Aorta (tissue), 5 donors: ENCODE data around the gene RAI2. TPM values are rescaled to one million over a fixed set of nuclear protein-coding genes. Genes with fewer than 3 reads are reported as not detected.

Experiments
- ATAC-seq: fragments of 200-7000 bp; cut with Tn5 transposase; one replicate; pipeline ENCODE4 v1.9.1; 2022; ENCODE audit warnings: moderate library complexity; ENCODE audit not compliant: low FRiP score
- DNase-seq, 2 donors: peaks; one replicate each; pipeline ENCODE4 v3.0.0-alpha.2; 2020
- H3K27ac ChIP-seq, 2 donors: one replicate each; pipeline ENCODE4 v1.5.1; 2013; ENCODE audit warnings: low read length in 2 of 2, mild to moderate bottlenecking in 2 of 2, moderate library complexity in 2 of 2, control low read depth in 1 of 2, inconsistent platforms in 1 of 2, low read depth in 1 of 2
- H3K27me3 ChIP-seq, 2 donors: one replicate each; pipeline ENCODE4 v1.6.1; 2013; ENCODE audit warnings: control low read depth in 1 of 2, low read length in 1 of 2, mild to moderate bottlenecking in 1 of 2, moderate library complexity in 1 of 2; ENCODE audit not compliant: insufficient read depth in 2 of 2, control insufficient read depth in 1 of 2
- H3K36me3 ChIP-seq, 2 donors: one replicate each; pipeline ENCODE4 v1.6.1; 2013; ENCODE audit warnings: control low read depth in 1 of 2, low read length in 1 of 2, mild to moderate bottlenecking in 1 of 2; ENCODE audit not compliant: insufficient read depth in 2 of 2, control insufficient read depth in 1 of 2
- H3K4me1 ChIP-seq, 2 donors: one replicate each; pipeline ENCODE4 v1.6.1; 2013; ENCODE audit warnings: low read length in 2 of 2, control low read depth in 1 of 2, mild to moderate bottlenecking in 1 of 2, moderate library complexity in 1 of 2; ENCODE audit not compliant: insufficient read depth in 2 of 2, control insufficient read depth in 1 of 2
- H3K4me3 ChIP-seq, 2 donors: one replicate each; pipeline ENCODE4 v1.5.1; 2013; ENCODE audit warnings: low read length in 2 of 2, control low read depth in 1 of 2, mild to moderate bottlenecking in 1 of 2
- H3K9me3 ChIP-seq: one replicate; pipeline ENCODE4 v1.6.1; 2013; ENCODE audit warnings: mild to moderate bottlenecking, low read length; ENCODE audit not compliant: control insufficient read depth
- WGBS, 2 donors: extraction: QIAGEN DNeasy Blood & Tissue Kit; methylation state at CpG; one replicate each; pipeline ENCODE4 v1.1.7; 2013; 5-methylcytosine and 5-hydroxymethylcytosine counted together
- intact Hi-C, 2 donors: fragments of 100-400 bp; cut with DNase I; formaldehyde crosslinking; loops; one replicate each; pipeline versions ENCODE4 v1.14.2 to v1.15.0; 2022
- long read RNA-seq, 2 donors: library from polyadenylated mRNA; unstranded; transcript quantifications; one replicate each; pipeline ENCODE4 v2.0.0, GENCODE V29; 2020 to 2021
- polyA plus RNA-seq, 2 donors: library from polyadenylated mRNA; stranded (reverse); fragments of 200-250 nt; gene quantifications; one replicate each; pipeline ENCODE4 v1.2.3, GENCODE V29; 2013
- total RNA-seq, 2 donors: library from RNA; stranded (reverse); fragmentation: NEBNext Ultra II Directional; extraction: Animal tissue kit (Norgen Biotek cat#: 25700); gene quantifications; one replicate each; pipeline ENCODE4 v1.2.1, GENCODE V29; 2021
- donor health status: healthy with polysubstance abuse.
- donor health status: Bipolar disorder and iron deficiency.
- donor health status: DM: no; HTN: no; CAD: no.
- donor health status: DM: no; HTN: no; CAD: no.
- donor health status: DM: yes; HTN: yes; CAD: no.

Gene RAI2
- total RNA-seq (10 to 100 TPM; 24.9 to 32.2 TPM), polyA plus RNA-seq (10 to 100 TPM; 26.8 to 32.2 TPM)
- long read RNA-seq, donor 1, transcript RAI2-204 (2 exons, 2,224 nt), result major isoform, 7 of 31 reads
- long read RNA-seq, donor 1, partial matches to known transcripts, result 0 of 31 reads
- long read RNA-seq, donor 1, other reads (novel, unspliced or antisense), result 24 of 31 reads
- long read RNA-seq, donor 2, partial matches to known transcripts, result 0 of 24 reads
- long read RNA-seq, donor 2, other reads (novel, unspliced or antisense), result 22 of 24 reads

DNA sequence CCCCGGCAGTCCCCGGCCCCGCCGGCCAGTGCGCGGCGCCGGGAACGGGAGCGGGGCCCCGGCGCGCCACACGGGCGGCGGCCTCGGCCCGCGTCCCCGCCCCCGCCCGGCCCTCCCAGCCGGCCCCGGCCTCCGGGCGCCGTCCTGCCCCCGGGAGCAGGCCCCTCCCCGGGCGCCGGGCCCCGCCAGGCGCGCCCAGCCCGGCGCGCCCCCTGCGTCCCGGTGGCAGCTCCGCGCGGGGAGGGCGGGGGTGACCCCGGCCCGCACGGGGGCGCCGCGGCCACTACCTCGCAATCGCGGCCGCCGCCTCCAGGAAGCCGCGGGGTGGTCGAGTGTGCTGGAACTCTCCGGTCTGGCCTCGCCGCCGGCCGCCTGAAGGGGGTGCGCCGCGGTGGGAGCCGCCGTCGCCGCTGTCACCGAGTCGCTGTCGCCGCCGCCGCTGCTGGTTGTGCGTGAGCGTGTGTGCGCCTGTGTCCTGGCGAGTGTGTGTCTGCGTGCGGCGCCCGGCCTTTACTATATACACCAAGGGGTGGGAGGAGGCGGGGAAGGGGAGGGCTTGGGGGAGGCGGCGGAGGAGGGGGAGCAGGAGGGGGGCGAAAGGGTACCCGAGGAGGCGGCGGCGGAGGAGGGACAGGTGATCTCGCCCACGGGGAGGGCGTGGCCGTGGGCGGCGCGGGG lies at the start of gene RAI2:
TSS of gene RAI2 (minus strand) at position 488 of the 678 bp plus-strand sequence. CDS start 59,288 bp downstream, outside the sequence.
- Histone ChIP-seq H3K9me3 (no peaks in the 10 kb centered on the region), H3K27ac (no peak within 1 kb of the TSS), H3K27me3 (no peaks in the 10 kb centered on the region), H3K4me3 (peak within 1 kb of the TSS; percentile 1 to 62), H3K36me3 (no peaks in the 10 kb centered on the region), H3K4me1 (no peaks in the 10 kb centered on the region)
- ATAC-seq (peak; percentile 17), DNase-seq (peak; percentile 53 to 84)
- 1 to 22% methylated on average over 30 to 98 of the region's 98 CpGs for WGBS, 2 donors
- intact Hi-C loops, result loop anchor here in 1 of 2 donors (5.0 kb wide), 1 partner anchor 44 kb away; no protein-coding TSS in a partner anchor

- Histone ChIP-seq H3K27me3 (no peaks in the 10 kb centered on the region), H3K9me3 (no peaks in the 10 kb centered on the region), H3K27ac (no peak overlapping the region), H3K4me1 (no peaks in the 10 kb centered on the region), H3K36me3 (no peaks in the 10 kb centered on the region), H3K4me3 (no peak overlapping the region)
- 85% methylated on average over 1 of the region's 1 CpG for WGBS, 2 donors
- DNase-seq (no peak), ATAC-seq (no peak)
- intact Hi-C loops, result no loop called here
Measured at GRCh38 chrX:17888421-17888820, 27.3 kb upstream of the RAI2 start.

DNA sequence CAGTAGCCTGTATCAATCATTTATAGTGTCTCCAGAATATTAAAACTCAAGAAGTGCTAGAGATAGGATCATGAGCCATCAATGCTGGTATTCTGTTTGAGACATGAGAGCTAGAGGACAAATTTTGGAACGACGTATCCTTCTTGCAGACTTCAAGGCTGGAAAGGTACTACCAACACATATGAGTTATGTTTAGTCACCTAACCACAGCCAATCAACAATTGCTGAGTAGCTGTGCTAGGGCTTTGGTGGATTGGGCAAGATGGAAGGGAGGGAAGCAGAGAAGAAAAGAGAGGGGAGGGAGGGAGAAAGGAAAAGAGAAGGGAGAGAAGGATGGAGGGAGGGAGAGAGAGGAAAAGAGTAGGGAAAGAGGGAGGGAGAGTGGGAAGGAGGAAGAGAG lies 21.6 kb upstream of the RAI2 start:
- intact Hi-C loops, result no loop called here
- 72 to 89% methylated on average over 2 of the region's 2 CpGs for WGBS, 2 donors
- ATAC-seq, result no peak

GRCh38 chrX:17878028-17878670 lies 17.1 kb upstream of the RAI2 start:
- Histone ChIP-seq H3K4me1 (no peaks in the 10 kb centered on the region), H3K27me3 (no peaks in the 10 kb centered on the region), H3K4me3 (no peak overlapping the region), H3K27ac (no peak overlapping the region), H3K36me3 (no peaks in the 10 kb centered on the region), H3K9me3 (no peaks in the 10 kb centered on the region)
- 51 to 84% methylated on average over 2 of the region's 2 CpGs for WGBS, 2 donors
- ATAC-seq (no peak), DNase-seq (no peak)
- intact Hi-C loops, result no loop called here

More for the DNA sequence above, 21.6 kb upstream of the RAI2 start:
- Histone ChIP-seq H3K27me3 (no peaks in the 10 kb centered on the region), H3K27ac (no peak overlapping the region), H3K4me3 (no peak overlapping the region), H3K9me3 (no peaks in the 10 kb centered on the region), H3K4me1 (no peaks in the 10 kb centered on the region), H3K36me3 (no peaks in the 10 kb centered on the region)
- DNase-seq, result no peak

DNA sequence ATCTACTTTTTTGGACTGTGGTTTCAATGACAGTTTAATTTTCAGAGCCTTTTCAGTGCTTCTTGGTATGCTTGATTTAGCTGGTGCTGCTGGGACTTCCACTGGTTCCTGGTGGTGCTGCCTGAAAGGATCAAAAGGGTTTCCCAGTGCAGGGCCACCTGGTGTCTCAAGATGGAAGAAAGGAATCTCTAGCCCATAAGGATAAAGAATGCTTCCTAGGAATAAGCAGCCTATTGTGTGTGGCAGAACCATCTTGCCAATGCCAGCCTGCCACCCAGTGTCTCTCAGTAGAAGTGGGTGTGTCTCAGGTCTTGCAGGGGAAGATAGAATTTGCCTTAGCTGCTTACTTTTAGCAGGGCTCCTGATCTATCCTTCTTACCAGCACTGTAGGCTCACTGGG lies 15.0 kb upstream of the RAI2 start:
- Histone ChIP-seq H3K27ac (no peak overlapping the region), H3K27me3 (no peaks in the 10 kb centered on the region), H3K4me1 (no peaks in the 10 kb centered on the region), H3K36me3 (no peaks in the 10 kb centered on the region), H3K9me3 (no peaks in the 10 kb centered on the region), H3K4me3 (no peak overlapping the region)
- intact Hi-C loops, result no loop called here
- ATAC-seq (no peak), DNase-seq (no peak)

DNA sequence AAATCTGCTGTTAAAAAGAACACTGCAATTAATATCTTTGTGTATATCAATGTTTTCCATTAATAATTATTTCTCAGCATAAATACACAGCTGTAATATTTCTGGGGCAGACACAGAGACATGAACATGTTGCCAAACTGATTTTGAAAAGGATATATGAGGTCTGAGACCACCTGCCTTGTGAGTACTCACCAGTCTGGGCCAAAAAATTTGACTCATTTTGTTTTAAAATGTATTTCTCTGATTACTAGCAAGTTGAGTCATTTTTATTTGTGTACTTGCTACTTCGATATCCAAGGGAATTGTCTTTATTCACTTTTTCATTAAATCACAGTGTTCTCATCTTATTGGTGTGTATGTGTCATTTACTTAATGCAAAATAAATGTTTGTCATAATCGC lies 8.5 kb upstream of the RAI2 start:
- Histone ChIP-seq H3K4me1 (no peaks in the 10 kb centered on the region), H3K27ac (no peak overlapping the region), H3K4me3 (no peak overlapping the region), H3K36me3 (no peaks in the 10 kb centered on the region), H3K27me3 (no peaks in the 10 kb centered on the region), H3K9me3 (no peaks in the 10 kb centered on the region)
- 76 to 88% methylated on average over 2 of the region's 2 CpGs for WGBS, 2 donors
- ATAC-seq (no peak), DNase-seq (no peak)
- intact Hi-C loops, result no loop called here

- Histone ChIP-seq H3K4me1 (no peaks in the 10 kb centered on the region), H3K36me3 (no peaks in the 10 kb centered on the region), H3K27ac (no peak overlapping the region), H3K4me3 (peak overlapping the region; percentile 1 to 62), H3K9me3 (no peaks in the 10 kb centered on the region), H3K27me3 (no peaks in the 10 kb centered on the region)
- no peak for DNase-seq
- ATAC-seq, result peak; percentile 4
- intact Hi-C loops, result loop anchor here in 1 of 2 donors (5.0 kb wide), 1 partner anchor 44 kb away; no protein-coding TSS in a partner anchor
- WGBS, 2 donors, result 5 to 30% methylated on average over 15 of the region's 15 CpGs
Measured at GRCh38 chrX:17861489-17862011, 452 bp upstream of the RAI2 start.

GRCh38 chrX:17860179-17860780 lies 818 bp downstream of the RAI2 start:
- ATAC-seq (no peak), DNase-seq (peak in 1 of 2 donors; percentile 47)
- intact Hi-C loops, result loop anchor here in 1 of 2 donors (5.0 kb wide), 1 partner anchor 43 kb away; no protein-coding TSS in a partner anchor
- peak overlapping the region; percentile 1 to 62 for H3K4me3 ChIP-seq
- H3K27ac ChIP-seq, result no peak overlapping the region
- 1 to 28% methylated on average over 43 to 53 of the region's 53 CpGs for WGBS, 2 donors
- H3K9me3 ChIP-seq, result no peaks in the 10 kb centered on the region
- H3K27me3 ChIP-seq, result no peaks in the 10 kb centered on the region
- no peaks in the 10 kb centered on the region for H3K4me1 ChIP-seq
- no peaks in the 10 kb centered on the region for H3K36me3 ChIP-seq
